Endothelial cell of umbilical vein (primary cell): ENCODE measurements around the gene COX5A. TPM values are rescaled to one million over a fixed set of nuclear protein-coding genes. Genes with fewer than 3 reads are reported as not detected.

Experiments
- BruUV-seq: library from RNA; stranded (reverse); fragments of 400-500 nt; replicated peaks from 2 replicates; lab custom pipeline; 2021; lab: Mats Ljungman, UMichigan
- CTCF ChIA-PET: fragments of 300-600, 350-600 bp; sonication (Branson Sonifier 250); formaldehyde crosslinking; loops from one replicate; lab custom pipeline; 2021; ENCODE audit warnings: antibody characterized with exemption, inconsistent platforms; lab: Charles Lee
- POLR2A ChIA-PET: fragments of 300-600, 350-600 bp; sonication (Branson Sonifier 250); formaldehyde crosslinking; loops from one replicate; lab custom pipeline; 2021; ENCODE audit warnings: antibody characterized with exemption, inconsistent platforms; lab: Charles Lee
- DNase-seq: peaks from one replicate; pipeline ENCODE4 v3.0.0-alpha.2; 2011; ENCODE audit warnings: low read depth, low spot score
- FAIRE-seq: peaks from 2 replicates; lab custom pipeline; 2011; peaks lifted over from hg19 to GRCh38; lab: Jason Lieb, UNC
- H2AFZ ChIP-seq: 2 replicates; pipeline ENCODE4 v1.6.0; 2012; ENCODE audit warnings: low read depth, low read length, control low read depth, inconsistent platforms
- H3K27ac ChIP-seq: 2 replicates; pipeline ENCODE4 v1.5.1; 2011; ENCODE audit warnings: low read depth, mild to moderate bottlenecking, control low read depth, low read length, moderate library complexity; ENCODE audit not compliant: insufficient read depth
- H3K27me3 ChIP-seq, 2 experiments: 2 replicates each; pipeline versions ENCODE4 v1.6.0 to v1.6.1; 2011; ENCODE audit warnings: low read length in 2 of 2, mixed read lengths in 1 of 2; ENCODE audit not compliant: control insufficient read depth in 2 of 2, insufficient read depth in 2 of 2
- H3K36me3 ChIP-seq, 2 experiments: 2 replicates in 1 of 2; 3 replicates in 1 of 2; pipeline ENCODE4 v1.5.1; 2011; ENCODE audit warnings: low read length in 2 of 2, mild to moderate bottlenecking in 1 of 2, moderate library complexity in 1 of 2; ENCODE audit not compliant: control insufficient read depth in 2 of 2, insufficient read depth in 2 of 2; ENCODE audit errors: extremely low read depth in 1 of 2
- H3K4me1 ChIP-seq: 3 replicates; pipeline ENCODE4 v1.5.1; 2011; ENCODE audit warnings: mild to moderate bottlenecking, low read length; ENCODE audit not compliant: control insufficient read depth, insufficient read depth; ENCODE audit errors: extremely low read depth
- H3K4me2 ChIP-seq: 2 replicates; pipeline ENCODE4 v1.6.1; 2011; ENCODE audit warnings: low read length, control low read depth, mixed read lengths; ENCODE audit not compliant: insufficient read depth
- H3K4me3 ChIP-seq, 3 experiments: fragments of 200-600 bp in 1 of 3; sonication (generic), shearing (Covaris generic) in 1 of 3; replicated peaks in 1 of 3; 2 replicates each; pipeline ENCODE4 v1.5.1; 2011 to 2016; ENCODE audit warnings: control low read depth in 3 of 3, low read length in 3 of 3, mild to moderate bottlenecking in 2 of 3, inconsistent platforms in 1 of 3, low read depth in 1 of 3, moderate library complexity in 1 of 3; ENCODE audit not compliant: insufficient read depth in 1 of 3
- H3K79me2 ChIP-seq: 2 replicates; pipeline ENCODE4 v1.6.0; 2012; ENCODE audit warnings: low read length, inconsistent platforms; ENCODE audit not compliant: control insufficient read depth, insufficient read depth
- H3K9ac ChIP-seq: replicated peaks from 2 replicates; pipeline ENCODE3; 2011; ENCODE audit warnings: low read length, control low read depth; ENCODE audit not compliant: insufficient read depth; ENCODE audit errors: extremely low read depth
- H3K9me1 ChIP-seq: replicated peaks from 3 replicates; pipeline ENCODE4 v1.6.0; 2011; ENCODE audit warnings: mild to moderate bottlenecking, low read length; ENCODE audit not compliant: control insufficient read depth, insufficient read depth; ENCODE audit errors: extremely low read depth
- H3K9me3 ChIP-seq: replicated peaks from 2 replicates; pipeline ENCODE4 v1.5.1; 2012; ENCODE audit warnings: low read length, inconsistent platforms; ENCODE audit not compliant: control insufficient read depth, insufficient read depth
- H4K20me1 ChIP-seq: replicated peaks from 2 replicates; pipeline ENCODE3; 2011; ENCODE audit warnings: mild to moderate bottlenecking, low read length; ENCODE audit not compliant: control insufficient read depth, insufficient read depth; ENCODE audit errors: extremely low read depth
- EZH2 ChIP-seq: IDR thresholded peaks from 2 replicates; pipeline ENCODE4 v1.6.1; 2012; ENCODE audit warnings: borderline replicate concordance, low read depth, mild to moderate bottlenecking, moderate library complexity, low read length, inconsistent platforms; ENCODE audit not compliant: severe bottlenecking
- FOS ChIP-seq: IDR thresholded peaks from 2 replicates; pipeline ENCODE4 v1.6.1; 2011; ENCODE audit warnings: mild to moderate bottlenecking, low read length, moderate library complexity, borderline replicate concordance; ENCODE audit not compliant: insufficient read depth
- GATA2 ChIP-seq: IDR thresholded peaks from 2 replicates; pipeline ENCODE4 v1.7.0; 2011; ENCODE audit warnings: low read depth, mild to moderate bottlenecking, moderate library complexity, mixed read lengths, low read length; ENCODE audit not compliant: insufficient read length, insufficient read depth
- JUN ChIP-seq: IDR thresholded peaks from 2 replicates; pipeline ENCODE4 v1.6.1; 2011; ENCODE audit warnings: borderline replicate concordance, low read depth; ENCODE audit not compliant: insufficient read length, insufficient read depth
- MYC ChIP-seq: IDR thresholded peaks from one replicate; pipeline ENCODE4 v1.6.1; 2011; ENCODE audit warnings: mild to moderate bottlenecking, low read depth, low read length
- POLR2A ChIP-seq: IDR thresholded peaks from 2 replicates; pipeline ENCODE4 v1.6.1; 2012; ENCODE audit warnings: low read depth, mild to moderate bottlenecking, control low read depth, low read length
- POLR2AphosphoS5 ChIP-seq: IDR thresholded peaks from 2 replicates; pipeline ENCODE4 v1.6.1; 2012; ENCODE audit warnings: low read depth, mild to moderate bottlenecking, control low read depth, low read length, moderate library complexity; ENCODE audit not compliant: insufficient read depth
- dilution Hi-C: fragments of 300-500 bp; cut with MboI; formaldehyde crosslinking; loops from one replicate; pipeline ENCODE4 v1.15.0; 2019; ENCODE audit warnings: low sequenced_read_pairs; ENCODE audit not compliant: extremely low pct_ligation_motif_present
- intact Hi-C: fragments of 100-400 bp; cut with micrococcal nuclease; formaldehyde crosslinking; loops from one replicate; pipeline ENCODE4 v1.10.0; 2022
- polyA plus RNA-seq, 4 experiments: library from polyadenylated mRNA; depleted of rRNA in 3 of 4; stranded (reverse) in 3 of 4; unstranded in 1 of 4; fragments of >200 nt; gene quantifications; 2 replicates each; pipeline versions ENCODE4 v1.2.1 to v1.2.3, GENCODE V29; 2011 to 2012; ENCODE audit warnings: missing spikeins in 1 of 4
- total RNA-seq: library from RNA; stranded (reverse); gene quantifications from 2 replicates; pipeline ENCODE4 v1.2.3, GENCODE V29; 2021
- TF ChIP-seq, protein P1 (sequence below), 2 donors: IDR thresholded peaks; 1 replicate in 1 of 2; 2 replicates in 1 of 2; pipeline ENCODE4 v1.5.1; 2011; ENCODE audit warnings: low read length in 2 of 2, mild to moderate bottlenecking in 2 of 2, moderate library complexity in 2 of 2, control low read depth in 1 of 2, inconsistent platforms in 1 of 2, low read depth in 1 of 2; ENCODE audit not compliant: insufficient read depth in 1 of 2; ENCODE audit errors: extremely low read depth in 1 of 2
- TF ChIP-seq, protein P2 (sequence below): IDR thresholded peaks from 2 replicates; pipeline ENCODE4 v1.6.1; 2011; ENCODE audit not compliant: insufficient read depth, insufficient read length

COX5A gene
- total and polyA plus RNA-seq, 2 donors (not counting 3 experiments of a cell fraction or from before 2014, with no cell fraction given): 134 to 220 TPM

GRCh38 chr15:74924525-74924924, 13.3 kb downstream of the COX5A start:
- Histone ChIP-seq H3K27ac (no peak overlapping the region), H3K4me1 (peaks cover 3% of the 10 kb centered on the region), H3K36me3 (peaks cover 4 to 13% of the 10 kb centered on the region in 2 experiments), H3K27me3 (no peaks in the 10 kb centered on the region), H3K9me3 (no peaks in the 10 kb centered on the region), H3K79me2 (peaks cover 18% of the 10 kb centered on the region), H4K20me1 (no peaks in the 10 kb centered on the region), H3K4me3 (no peak overlapping the region), H3K9me1 (no peaks in the 10 kb centered on the region), H2AFZ (no peak overlapping the region), H3K4me2 (no peak overlapping the region), H3K9ac (no peak overlapping the region)
- TF ChIP-seq, protein P1, sequence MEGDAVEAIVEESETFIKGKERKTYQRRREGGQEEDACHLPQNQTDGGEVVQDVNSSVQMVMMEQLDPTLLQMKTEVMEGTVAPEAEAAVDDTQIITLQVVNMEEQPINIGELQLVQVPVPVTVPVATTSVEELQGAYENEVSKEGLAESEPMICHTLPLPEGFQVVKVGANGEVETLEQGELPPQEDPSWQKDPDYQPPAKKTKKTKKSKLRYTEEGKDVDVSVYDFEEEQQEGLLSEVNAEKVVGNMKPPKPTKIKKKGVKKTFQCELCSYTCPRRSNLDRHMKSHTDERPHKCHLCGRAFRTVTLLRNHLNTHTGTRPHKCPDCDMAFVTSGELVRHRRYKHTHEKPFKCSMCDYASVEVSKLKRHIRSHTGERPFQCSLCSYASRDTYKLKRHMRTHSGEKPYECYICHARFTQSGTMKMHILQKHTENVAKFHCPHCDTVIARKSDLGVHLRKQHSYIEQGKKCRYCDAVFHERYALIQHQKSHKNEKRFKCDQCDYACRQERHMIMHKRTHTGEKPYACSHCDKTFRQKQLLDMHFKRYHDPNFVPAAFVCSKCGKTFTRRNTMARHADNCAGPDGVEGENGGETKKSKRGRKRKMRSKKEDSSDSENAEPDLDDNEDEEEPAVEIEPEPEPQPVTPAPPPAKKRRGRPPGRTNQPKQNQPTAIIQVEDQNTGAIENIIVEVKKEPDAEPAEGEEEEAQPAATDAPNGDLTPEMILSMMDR (IDR thresholded peaks at IDR 0.05; ENCODE audit: extremely low read depth in 1 of 2, insufficient read depth in 1 of 2, low read depth in 1 of 2, low read length in 2 of 2): no peak
- TF ChIP-seq JUN (no peak), EZH2 (no peak), GATA2 (no peak), POLR2A (no peak), FOS (no peak), POLR2AphosphoS5 (no peak), MYC (no peak)
- TF ChIP-seq, protein P2, sequence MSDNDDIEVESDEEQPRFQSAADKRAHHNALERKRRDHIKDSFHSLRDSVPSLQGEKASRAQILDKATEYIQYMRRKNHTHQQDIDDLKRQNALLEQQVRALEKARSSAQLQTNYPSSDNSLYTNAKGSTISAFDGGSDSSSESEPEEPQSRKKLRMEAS: no peak
- DNase-seq: no peak
- BruUV-seq: no TSS peak
- no peak for FAIRE-seq
- dilution Hi-C loops (no loop called here), intact Hi-C loops (no loop called here)
- POLR2A ChIA-PET: no interaction called here
- CTCF ChIA-PET: interaction anchor here (2.1 kb wide), 1 partner anchor 23 kb away, joined by 8 read pairs; no protein-coding TSS in a partner anchor
